Neuronal stem cell (in vitro differentiated cells): ENCODE results near the gene EPB41.

Experiments
- DNase-seq: peaks from one replicate; pipeline ENCODE4 v3.0.0-alpha.2; 2013; ENCODE audit warnings: low spot score
- H2AFZ ChIP-seq: one replicate; pipeline ENCODE4 v1.6.1; 2013; ENCODE audit warnings: mild to moderate bottlenecking, low read length, inconsistent platforms
- H2AK5ac ChIP-seq: 2 replicates; pipeline ENCODE4 v1.6.1; 2013; ENCODE audit warnings: low read depth, mild to moderate bottlenecking, inconsistent platforms, low read length, moderate library complexity, mixed read lengths
- H2BK120ac ChIP-seq: 2 replicates; pipeline ENCODE4 v1.6.1; 2013; ENCODE audit warnings: low read depth, mild to moderate bottlenecking, inconsistent platforms, low read length, moderate library complexity, mixed read lengths
- H2BK12ac ChIP-seq: one replicate; pipeline ENCODE4 v1.6.1; 2013; ENCODE audit warnings: low read length, inconsistent platforms
- H2BK15ac ChIP-seq: 2 replicates; pipeline ENCODE4 v1.6.1; 2013; ENCODE audit warnings: mild to moderate bottlenecking, low read length, inconsistent platforms, mixed read lengths
- H2BK5ac ChIP-seq: one replicate; pipeline ENCODE4 v1.6.1; 2013; ENCODE audit warnings: inconsistent platforms, mild to moderate bottlenecking, low read length, moderate library complexity
- H3K14ac ChIP-seq: one replicate; pipeline ENCODE4 v1.6.1; 2013; ENCODE audit warnings: low read length, inconsistent platforms
- H3K18ac ChIP-seq: 2 replicates; pipeline ENCODE4 v1.6.1; 2013; ENCODE audit warnings: low read length, inconsistent platforms
- H3K23ac ChIP-seq: 2 replicates; pipeline ENCODE4 v1.6.1; 2013; ENCODE audit warnings: low read depth, mild to moderate bottlenecking, mixed read lengths, low read length, inconsistent platforms; ENCODE audit not compliant: poor library complexity
- H3K27ac ChIP-seq: replicated peaks from 3 replicates; pipeline ENCODE4 v1.5.1; 2013; ENCODE audit warnings: low read length, inconsistent platforms
- H3K27me3 ChIP-seq, 3 experiments: 2 replicates each; pipeline ENCODE4 v1.6.1; 2013; ENCODE audit warnings: low read length in 3 of 3, mild to moderate bottlenecking in 2 of 3, inconsistent platforms in 1 of 3, low read depth in 1 of 3, mixed read lengths in 1 of 3, moderate library complexity in 1 of 3; ENCODE audit not compliant: control insufficient read depth in 3 of 3, insufficient read depth in 3 of 3
- H3K36me3 ChIP-seq, 2 donors: replicated peaks in 1 of 2; 2 replicates each; pipeline ENCODE4 v1.6.1; 2013; ENCODE audit warnings: low read length in 2 of 2; ENCODE audit not compliant: control insufficient read depth in 2 of 2, insufficient read depth in 2 of 2
- H3K4ac ChIP-seq: 2 replicates; pipeline ENCODE4 v1.6.1; 2013; ENCODE audit warnings: inconsistent platforms, mild to moderate bottlenecking, low read length, moderate library complexity
- H3K4me1 ChIP-seq, 2 donors: 1 replicate in 1 of 2; 2 replicates in 1 of 2; pipeline ENCODE4 v1.6.1; 2013; ENCODE audit warnings: low read length in 2 of 2, low read depth in 1 of 2; ENCODE audit not compliant: control insufficient read depth in 2 of 2, insufficient read depth in 1 of 2
- H3K4me2 ChIP-seq: one replicate; pipeline ENCODE4 v1.6.1; 2013; ENCODE audit warnings: mild to moderate bottlenecking, low read length, inconsistent platforms; ENCODE audit not compliant: insufficient read depth, poor library complexity, severe bottlenecking
- H3K4me3 ChIP-seq, 2 donors: 2 replicates each; pipeline ENCODE4 v1.5.1; 2013; ENCODE audit warnings: low read length in 2 of 2, mild to moderate bottlenecking in 2 of 2, inconsistent platforms in 1 of 2, moderate library complexity in 1 of 2
- H3K79me1 ChIP-seq: one replicate; pipeline ENCODE4 v1.6.1; 2013; ENCODE audit warnings: low read depth, mild to moderate bottlenecking, inconsistent platforms, low read length, moderate library complexity
- H3K9ac ChIP-seq: one replicate; pipeline ENCODE4 v1.6.1; 2013; ENCODE audit warnings: mild to moderate bottlenecking, low read depth, low read length, inconsistent platforms; ENCODE audit not compliant: poor library complexity
- H3K9me3 ChIP-seq, 2 donors: replicated peaks in 1 of 2; 2 replicates each; pipeline versions ENCODE3 to v1.6.1; 2013; ENCODE audit warnings: low read length in 2 of 2, mild to moderate bottlenecking in 2 of 2, inconsistent platforms in 1 of 2, low read depth in 1 of 2, mixed read lengths in 1 of 2, moderate library complexity in 1 of 2; ENCODE audit not compliant: control insufficient read depth in 2 of 2, insufficient read depth in 1 of 2
- H4K8ac ChIP-seq: one replicate; pipeline ENCODE4 v1.6.1; 2013; ENCODE audit warnings: low read depth, mild to moderate bottlenecking, inconsistent platforms, low read length, moderate library complexity
- H4K91ac ChIP-seq: one replicate; pipeline ENCODE4 v1.6.1; 2013; ENCODE audit warnings: low read length, low read depth, mild to moderate bottlenecking, inconsistent platforms; ENCODE audit not compliant: poor library complexity
- WGBS, 2 donors: extraction: QIAGEN DNeasy Blood & Tissue Kit; methylation state at CpG; one replicate each; pipeline ENCODE4 v1.1.7; 2013; ENCODE audit warnings: missing lambda C conversion rate in 2 of 2, mixed read lengths in 1 of 2; ENCODE audit not compliant: insufficient read length in 2 of 2, insufficient replicate concordance in 1 of 2; ENCODE audit errors: extremely low coverage in 2 of 2; 5-methylcytosine and 5-hydroxymethylcytosine counted together

Gene EPB41

GRCh38 chr1:28909198-28909597 is 5.2 kb upstream of the EPB41 start:
- no peak overlapping the region for H3K4me3 ChIP-seq
- H3K27me3 ChIP-seq: no peaks in the 10 kb centered on the region
- no peak overlapping the region for H3K23ac ChIP-seq
- no peak overlapping the region for H2AK5ac ChIP-seq
- H3K79me1 ChIP-seq: no peaks in the 10 kb centered on the region
- no peak overlapping the region for H2BK5ac ChIP-seq
- H3K4me2 ChIP-seq: no peak overlapping the region
- no peak overlapping the region for H4K8ac ChIP-seq
- no peaks in the 10 kb centered on the region for H3K9me3 ChIP-seq
- WGBS, 2 donors: no CpG with 5 or more reads among the region's 2 CpGs
- no peak overlapping the region for H3K9ac ChIP-seq
- no peak for DNase-seq
- H3K27ac ChIP-seq: no peak overlapping the region
- H2BK12ac ChIP-seq: no peak overlapping the region
- H4K91ac ChIP-seq: no peak overlapping the region
- H3K14ac ChIP-seq: no peak overlapping the region
- no peak overlapping the region for H2BK15ac ChIP-seq
- H3K4ac ChIP-seq: no peak overlapping the region
- no peak overlapping the region for H2AFZ ChIP-seq
- no peak overlapping the region for H2BK120ac ChIP-seq
- peaks cover 6% of the 10 kb centered on the region in 2 donors for H3K4me1 ChIP-seq
- H3K18ac ChIP-seq: no peak overlapping the region
- no peaks in the 10 kb centered on the region for H3K36me3 ChIP-seq

- no peak overlapping the region for H3K27ac ChIP-seq
- H3K9ac ChIP-seq: no peak overlapping the region
- H3K27me3 ChIP-seq: no peaks in the 10 kb centered on the region
- no peak overlapping the region for H4K8ac ChIP-seq
- WGBS, 2 donors: no CpG with 5 or more reads among the region's 7 CpGs
- H3K4me3 ChIP-seq: no peak overlapping the region
- no peak overlapping the region for H2BK12ac ChIP-seq
- H3K79me1 ChIP-seq: no peaks in the 10 kb centered on the region
- DNase-seq: no peak
- no peaks in the 10 kb centered on the region for H3K36me3 ChIP-seq
- H3K9me3 ChIP-seq: no peaks in the 10 kb centered on the region
- no peak overlapping the region for H3K4me2 ChIP-seq
- H4K91ac ChIP-seq: no peak overlapping the region
- H3K14ac ChIP-seq: no peak overlapping the region
- no peak overlapping the region for H2BK5ac ChIP-seq
- H2BK120ac ChIP-seq: no peak overlapping the region
- H3K4me1 ChIP-seq: peaks cover 6% of the 10 kb centered on the region in 2 donors
- H3K23ac ChIP-seq: peak overlapping the region; percentile 19
- no peak overlapping the region for H2AFZ ChIP-seq
- no peak overlapping the region for H3K4ac ChIP-seq
- H2BK15ac ChIP-seq: no peak overlapping the region
- no peak overlapping the region for H2AK5ac ChIP-seq
- H3K18ac ChIP-seq: peak overlapping the region; percentile 15
Measured at GRCh38 chr1:28910379-28911115, 3.8 kb upstream of the EPB41 start.

- no peak overlapping the region for H3K27ac ChIP-seq
- H2BK15ac ChIP-seq: no peak overlapping the region
- no peak overlapping the region for H2BK5ac ChIP-seq
- H3K9me3 ChIP-seq: no peaks in the 10 kb centered on the region
- no peak overlapping the region for H2AK5ac ChIP-seq
- no peak overlapping the region for H2BK120ac ChIP-seq
- H3K79me1 ChIP-seq: no peaks in the 10 kb centered on the region
- H3K9ac ChIP-seq: no peak overlapping the region
- H3K4me2 ChIP-seq: peak overlapping the region; percentile 60
- WGBS, 2 donors: no CpG with 5 or more reads among the region's 10 CpGs
- peaks cover 0 to 5% of the 10 kb centered on the region in 2 donors for H3K36me3 ChIP-seq
- H3K18ac ChIP-seq: peak overlapping the region; percentile 83
- H3K4me3 ChIP-seq: peak overlapping the region in 1 of 2 donors; percentile 45
- DNase-seq: no peak
- H3K14ac ChIP-seq: no peak overlapping the region
- H3K23ac ChIP-seq: no peak overlapping the region
- H4K8ac ChIP-seq: no peak overlapping the region
- peaks cover 9 to 12% of the 10 kb centered on the region in 2 donors for H3K4me1 ChIP-seq
- no peak overlapping the region for H4K91ac ChIP-seq
- H3K27me3 ChIP-seq: no peaks in the 10 kb centered on the region
- no peak overlapping the region for H3K4ac ChIP-seq
- H2BK12ac ChIP-seq: no peak overlapping the region
- H2AFZ ChIP-seq: peak overlapping the region; percentile 86
Measured at GRCh38 chr1:28913786-28914227, 562 bp upstream of the EPB41 start.

GRCh38 chr1:28915031-28915895 is 894 bp downstream of the EPB41 start:
- peaks cover 0 to 5% of the 10 kb centered on the region in 2 donors for H3K36me3 ChIP-seq
- no peaks in the 10 kb centered on the region for H3K79me1 ChIP-seq
- H2AFZ ChIP-seq: peak overlapping the region; percentile 97
- no peak overlapping the region for H3K4ac ChIP-seq
- no peaks in the 10 kb centered on the region for H3K27me3 ChIP-seq
- peak overlapping the region; percentile 94 for H3K27ac ChIP-seq
- no peak overlapping the region for H2BK15ac ChIP-seq
- H4K8ac ChIP-seq: no peak overlapping the region
- WGBS, 2 donors: no CpG with 5 or more reads among the region's 32 CpGs
- DNase-seq: peak; percentile 45
- H3K9me3 ChIP-seq: no peaks in the 10 kb centered on the region
- peak overlapping the region; percentile 70 for H2BK5ac ChIP-seq
- H3K9ac ChIP-seq: peak overlapping the region; percentile 98
- H3K14ac ChIP-seq: peak overlapping the region; percentile 94
- peaks cover 9 to 12% of the 10 kb centered on the region in 2 donors for H3K4me1 ChIP-seq
- no peak overlapping the region for H2AK5ac ChIP-seq
- peak overlapping the region; percentile 92 for H3K23ac ChIP-seq
- no peak overlapping the region for H2BK120ac ChIP-seq
- H3K18ac ChIP-seq: peak overlapping the region; percentile 98
- H4K91ac ChIP-seq: no peak overlapping the region
- H3K4me2 ChIP-seq: peak overlapping the region; percentile 61
- H2BK12ac ChIP-seq: no peak overlapping the region
- H3K4me3 ChIP-seq: peak overlapping the region; percentile 92 to 93
